Endodermal cell (in vitro differentiated cells): Measurements from ENCODE around the gene PMIS2. TPM values are rescaled to one million over a fixed set of nuclear protein-coding genes. Genes with fewer than 3 reads are reported as not detected.
A peak's percentile ranks its signal among the peaks of the same experiment; 100 is the strongest.

Experiments used
- DNase-seq: peaks from one replicate; pipeline ENCODE4 v3.0.0-alpha.2; 2017
- H3K27ac ChIP-seq: 2 replicates; pipeline ENCODE4 v1.5.1; 2013; ENCODE audit warnings: mild to moderate bottlenecking, low read depth, low read length, moderate library complexity
- H3K27me3 ChIP-seq: 2 replicates; pipeline ENCODE4 v1.6.1; 2013; ENCODE audit warnings: mild to moderate bottlenecking, low read length, moderate library complexity; ENCODE audit not compliant: insufficient read depth, control insufficient read depth, poor library complexity, severe bottlenecking
- H3K36me3 ChIP-seq: 2 replicates; pipeline ENCODE4 v1.7.0; 2013; ENCODE audit warnings: mild to moderate bottlenecking, low read length, moderate library complexity; ENCODE audit not compliant: control insufficient read depth, insufficient read depth
- H3K4me1 ChIP-seq: one replicate; pipeline ENCODE4 v1.7.0; 2013; ENCODE audit warnings: low read length; ENCODE audit not compliant: control insufficient read depth, insufficient read depth
- H3K4me3 ChIP-seq: 2 replicates; pipeline ENCODE4 v1.5.1; 2013; ENCODE audit warnings: mild to moderate bottlenecking, low read length, moderate library complexity
- H3K9ac ChIP-seq: 2 replicates; pipeline ENCODE4 v1.6.1; 2013; ENCODE audit warnings: mild to moderate bottlenecking, low read length, moderate library complexity; ENCODE audit not compliant: poor library complexity, severe bottlenecking; ENCODE audit errors: extremely low read depth
- H3K9me3 ChIP-seq: 2 replicates; pipeline ENCODE4 v1.6.1; 2013; ENCODE audit warnings: mild to moderate bottlenecking, low read length, moderate library complexity; ENCODE audit not compliant: control insufficient read depth
- H3K27ac Mint-ChIP-seq: 2 replicates; pipeline ENCODE4 v1.8.0; 2020; ENCODE audit warnings: mixed read lengths
- H3K27me3 Mint-ChIP-seq: 2 replicates; pipeline ENCODE4 v1.8.0; 2021; ENCODE audit warnings: mild to moderate bottlenecking, mixed read lengths; ENCODE audit not compliant: insufficient read depth
- H3K36me3 Mint-ChIP-seq: 2 replicates; pipeline ENCODE4 v1.8.0; 2020; ENCODE audit warnings: low read depth, mixed read lengths
- H3K4me1 Mint-ChIP-seq: 2 replicates; pipeline ENCODE4 v1.8.0; 2020; ENCODE audit warnings: mixed read lengths
- H3K4me3 Mint-ChIP-seq: 2 replicates; pipeline ENCODE4 v1.8.0; 2020; ENCODE audit warnings: mild to moderate bottlenecking, moderate library complexity, mixed read lengths
- H3K9me3 Mint-ChIP-seq: 2 replicates; pipeline ENCODE4 v1.8.0; 2020; ENCODE audit warnings: mild to moderate bottlenecking, mixed read lengths
- WGBS, 2 experiments: methylation state at CpG; one replicate each; pipeline versions ENCODE4 v1.1.5 to v1.1.7; 2013; ENCODE audit warnings: missing lambda C conversion rate in 2 of 2, mixed read lengths in 1 of 2; ENCODE audit not compliant: insufficient coverage in 1 of 2, insufficient read length in 1 of 2; 5-methylcytosine and 5-hydroxymethylcytosine counted together
- total RNA-seq, 2 donors: library from RNA; stranded (reverse); fragmentation: NEBNext Ultra II Directional in 1 of 2; extraction: Animal tissue kit (Norgen Biotek cat#: 25700) in 1 of 2; gene quantifications; 2 replicates in 1 of 2; 3 replicates in 1 of 2; pipeline ENCODE4 v1.2.1, GENCODE V29; 2021
- TF ChIP-seq, protein P1 (sequence below): fragments of 200-600 bp; sonication (generic); conservative IDR thresholded peaks from 2 replicates; pipeline ENCODE4 v1.5.0; 2021; ENCODE audit warnings: antibody characterized with exemption, mild to moderate bottlenecking

PMIS2 gene
- total RNA-seq, 2 donors from 2014 or later, result not detected

DNA sequence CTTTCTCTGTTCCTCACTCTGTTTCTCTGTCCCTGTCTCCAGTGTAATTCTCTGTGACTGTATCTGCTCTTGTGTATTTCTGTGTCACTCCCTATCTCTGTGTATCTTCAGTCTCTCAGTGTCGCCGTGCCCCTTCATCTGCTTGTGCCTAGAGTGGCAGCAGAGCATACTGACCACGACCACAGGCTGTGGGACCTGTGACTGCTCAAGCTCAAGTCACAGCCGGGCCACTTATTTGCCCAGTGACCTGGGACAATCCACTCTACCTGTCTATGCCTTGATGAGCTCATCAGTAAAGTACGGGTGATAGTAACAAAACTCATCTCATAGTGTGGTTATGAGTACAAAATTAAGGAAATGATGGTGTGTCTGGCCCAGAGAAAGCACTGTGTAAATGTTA is 31.9 kb upstream of the PMIS2 start:
- no peak overlapping the region for H3K4me3 Mint-ChIP-seq
- H3K36me3 Mint-ChIP-seq, result peaks cover 13% of the 10 kb centered on the region
- Histone ChIP-seq H3K27me3 (peaks cover 27% of the 10 kb centered on the region), H3K36me3 (peaks cover 8% of the 10 kb centered on the region), H3K4me1 (no peaks in the 10 kb centered on the region), H3K9me3 (no peaks in the 10 kb centered on the region), H3K27ac (no peak overlapping the region), H3K4me3 (no peak overlapping the region), H3K9ac (no peak overlapping the region)
- H3K27ac Mint-ChIP-seq, result no peak overlapping the region
- peaks cover 49% of the 10 kb centered on the region for H3K27me3 Mint-ChIP-seq
- TF ChIP-seq, protein P1, sequence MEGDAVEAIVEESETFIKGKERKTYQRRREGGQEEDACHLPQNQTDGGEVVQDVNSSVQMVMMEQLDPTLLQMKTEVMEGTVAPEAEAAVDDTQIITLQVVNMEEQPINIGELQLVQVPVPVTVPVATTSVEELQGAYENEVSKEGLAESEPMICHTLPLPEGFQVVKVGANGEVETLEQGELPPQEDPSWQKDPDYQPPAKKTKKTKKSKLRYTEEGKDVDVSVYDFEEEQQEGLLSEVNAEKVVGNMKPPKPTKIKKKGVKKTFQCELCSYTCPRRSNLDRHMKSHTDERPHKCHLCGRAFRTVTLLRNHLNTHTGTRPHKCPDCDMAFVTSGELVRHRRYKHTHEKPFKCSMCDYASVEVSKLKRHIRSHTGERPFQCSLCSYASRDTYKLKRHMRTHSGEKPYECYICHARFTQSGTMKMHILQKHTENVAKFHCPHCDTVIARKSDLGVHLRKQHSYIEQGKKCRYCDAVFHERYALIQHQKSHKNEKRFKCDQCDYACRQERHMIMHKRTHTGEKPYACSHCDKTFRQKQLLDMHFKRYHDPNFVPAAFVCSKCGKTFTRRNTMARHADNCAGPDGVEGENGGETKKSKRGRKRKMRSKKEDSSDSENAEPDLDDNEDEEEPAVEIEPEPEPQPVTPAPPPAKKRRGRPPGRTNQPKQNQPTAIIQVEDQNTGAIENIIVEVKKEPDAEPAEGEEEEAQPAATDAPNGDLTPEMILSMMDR, result no peak
- peaks cover 2% of the 10 kb centered on the region for H3K4me1 Mint-ChIP-seq
- WGBS, 2 experiments, result 68 to 80% methylated on average over 5 of the region's 5 CpGs
- H3K9me3 Mint-ChIP-seq, result no peaks in the 10 kb centered on the region
- no peak for DNase-seq

DNA sequence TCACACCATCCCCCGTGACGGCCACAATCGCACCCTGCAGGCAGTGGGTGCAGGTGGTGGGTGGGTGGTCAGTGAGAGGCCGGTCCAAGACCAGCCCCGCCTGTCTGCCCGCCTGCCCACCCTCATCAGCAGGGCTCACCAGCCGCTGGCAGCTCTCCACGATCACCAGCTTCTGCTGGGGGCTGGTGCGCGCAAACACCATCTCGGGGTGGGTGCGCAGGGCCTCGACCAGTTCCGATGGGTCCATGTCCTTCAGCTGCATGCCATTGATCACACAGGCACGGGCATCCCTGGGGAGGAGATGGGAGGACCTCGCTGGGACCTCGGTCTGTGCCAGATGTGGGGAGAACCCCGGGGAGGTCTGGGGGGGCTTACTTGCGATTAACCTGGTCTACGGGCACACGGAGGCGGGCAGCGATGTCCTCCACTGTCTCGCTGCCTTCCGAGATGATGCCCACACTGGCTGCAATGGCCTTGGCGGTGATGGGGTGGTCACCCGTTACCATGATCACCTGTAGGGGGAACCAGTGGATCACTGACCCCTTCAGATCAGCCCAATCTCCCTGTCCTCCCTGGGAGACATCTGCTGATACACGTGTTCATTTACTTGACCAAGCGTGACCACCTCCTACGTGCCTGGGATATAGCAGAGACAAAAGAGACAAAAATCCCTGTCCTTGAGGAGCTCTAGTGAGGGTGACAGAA is 30.5 kb upstream of the PMIS2 start:
- no peak overlapping the region for H3K4me3 ChIP-seq
- no peaks in the 10 kb centered on the region for H3K9me3 Mint-ChIP-seq
- H3K27me3 ChIP-seq, result peaks cover 37% of the 10 kb centered on the region
- no peak overlapping the region for H3K9ac ChIP-seq
- H3K9me3 ChIP-seq, result no peaks in the 10 kb centered on the region
- H3K36me3 ChIP-seq, result no peaks in the 10 kb centered on the region
- no peak overlapping the region for H3K27ac ChIP-seq
- DNase-seq, result peak; percentile 89
- H3K36me3 Mint-ChIP-seq, result peaks cover 9% of the 10 kb centered on the region
- 78 to 79% methylated on average over 25 to 30 of the region's 30 CpGs for WGBS, 2 experiments
- peaks cover 63% of the 10 kb centered on the region for H3K27me3 Mint-ChIP-seq
- H3K4me1 Mint-ChIP-seq, result no peaks in the 10 kb centered on the region
- TF ChIP-seq, protein P1, result peak; percentile 83
- H3K4me3 Mint-ChIP-seq, result no peak overlapping the region
- no peak overlapping the region for H3K27ac Mint-ChIP-seq
- no peaks in the 10 kb centered on the region for H3K4me1 ChIP-seq

DNA sequence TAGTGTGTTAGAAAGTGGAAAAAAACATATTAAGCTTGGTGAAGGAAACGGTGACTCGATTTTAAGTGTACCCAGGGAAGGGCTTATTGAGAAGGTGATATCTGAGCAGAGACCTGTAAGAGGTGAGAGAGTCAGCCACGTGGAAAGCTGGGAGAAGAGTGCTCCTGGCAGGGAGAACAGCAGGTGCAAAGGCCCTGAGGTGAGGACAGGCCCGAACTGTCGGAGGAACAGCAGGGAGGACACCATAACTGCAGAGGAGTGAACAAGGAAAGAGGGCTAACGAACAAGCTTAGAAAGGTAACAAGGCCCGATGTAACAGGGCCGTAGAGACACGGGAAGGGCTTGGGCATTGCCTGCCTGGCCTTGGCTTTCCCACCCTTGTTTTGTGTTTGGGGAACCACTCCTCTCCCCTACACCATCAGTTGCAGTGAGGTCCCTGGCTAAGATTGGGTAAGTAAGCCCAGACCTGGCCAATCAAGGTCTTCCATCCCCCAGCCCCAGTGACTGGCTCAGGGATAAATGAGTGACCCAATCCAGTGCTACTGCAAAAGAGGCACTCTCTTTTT is 29.9 kb upstream of the PMIS2 start:
- Histone ChIP-seq H3K4me3 (no peak overlapping the region), H3K27ac (no peak overlapping the region), H3K9me3 (no peaks in the 10 kb centered on the region), H3K27me3 (peaks cover 37% of the 10 kb centered on the region), H3K4me1 (no peaks in the 10 kb centered on the region), H3K9ac (no peak overlapping the region), H3K36me3 (no peaks in the 10 kb centered on the region)
- Mint-ChIP-seq H3K36me3 (peaks cover 2% of the 10 kb centered on the region), H3K27me3 (peaks cover 69% of the 10 kb centered on the region), H3K9me3 (no peaks in the 10 kb centered on the region), H3K4me1 (no peaks in the 10 kb centered on the region), H3K4me3 (no peak overlapping the region), H3K27ac (no peak overlapping the region)
- TF ChIP-seq, protein P1, result no peak
- WGBS, 2 experiments, result 88 to 90% methylated on average over 9 of the region's 9 CpGs
- DNase-seq, result no peak
